Measurements from ENCODE around the gene PHTF2.

PHTF2 gene

GRCh38 chr7:77893813-77894212 is 95.2 kb downstream of the PHTF2 start:
- DNase-seq (ENCODE audit: insufficient read length, low spot score) (no peak), FAIRE-seq (no peak)
- TF ChIP-seq, protein P1, sequence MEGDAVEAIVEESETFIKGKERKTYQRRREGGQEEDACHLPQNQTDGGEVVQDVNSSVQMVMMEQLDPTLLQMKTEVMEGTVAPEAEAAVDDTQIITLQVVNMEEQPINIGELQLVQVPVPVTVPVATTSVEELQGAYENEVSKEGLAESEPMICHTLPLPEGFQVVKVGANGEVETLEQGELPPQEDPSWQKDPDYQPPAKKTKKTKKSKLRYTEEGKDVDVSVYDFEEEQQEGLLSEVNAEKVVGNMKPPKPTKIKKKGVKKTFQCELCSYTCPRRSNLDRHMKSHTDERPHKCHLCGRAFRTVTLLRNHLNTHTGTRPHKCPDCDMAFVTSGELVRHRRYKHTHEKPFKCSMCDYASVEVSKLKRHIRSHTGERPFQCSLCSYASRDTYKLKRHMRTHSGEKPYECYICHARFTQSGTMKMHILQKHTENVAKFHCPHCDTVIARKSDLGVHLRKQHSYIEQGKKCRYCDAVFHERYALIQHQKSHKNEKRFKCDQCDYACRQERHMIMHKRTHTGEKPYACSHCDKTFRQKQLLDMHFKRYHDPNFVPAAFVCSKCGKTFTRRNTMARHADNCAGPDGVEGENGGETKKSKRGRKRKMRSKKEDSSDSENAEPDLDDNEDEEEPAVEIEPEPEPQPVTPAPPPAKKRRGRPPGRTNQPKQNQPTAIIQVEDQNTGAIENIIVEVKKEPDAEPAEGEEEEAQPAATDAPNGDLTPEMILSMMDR (IDR thresholded peaks at IDR 0.05; ENCODE audit: insufficient read depth, missing control alignments): no peak

GRCh38 chr7:77894574-77895091 is 96.1 kb downstream of the PHTF2 start:
- TF ChIP-seq, protein P1 (IDR thresholded peaks at IDR 0.05; ENCODE audit: insufficient read depth, missing control alignments): no peak
- DNase-seq (ENCODE audit: insufficient read length, low spot score) (no peak), FAIRE-seq (peak; percentile 51)

- TF ChIP-seq, protein P1 (IDR thresholded peaks at IDR 0.05; ENCODE audit: insufficient read depth, missing control alignments): no peak
- DNase-seq (ENCODE audit: insufficient read length, low spot score) (no peak), FAIRE-seq (no peak)
Observed at GRCh38 chr7:77895905-77896304, 97.3 kb downstream of the PHTF2 start.

GRCh38 chr7:77897004-77897547 is 98.5 kb downstream of the PHTF2 start:
- FAIRE-seq: no peak
- TF ChIP-seq, protein P1 (IDR thresholded peaks at IDR 0.05; ENCODE audit: insufficient read depth, missing control alignments): no peak
- no peak for DNase-seq (ENCODE audit: insufficient read length, low spot score)

DNA sequence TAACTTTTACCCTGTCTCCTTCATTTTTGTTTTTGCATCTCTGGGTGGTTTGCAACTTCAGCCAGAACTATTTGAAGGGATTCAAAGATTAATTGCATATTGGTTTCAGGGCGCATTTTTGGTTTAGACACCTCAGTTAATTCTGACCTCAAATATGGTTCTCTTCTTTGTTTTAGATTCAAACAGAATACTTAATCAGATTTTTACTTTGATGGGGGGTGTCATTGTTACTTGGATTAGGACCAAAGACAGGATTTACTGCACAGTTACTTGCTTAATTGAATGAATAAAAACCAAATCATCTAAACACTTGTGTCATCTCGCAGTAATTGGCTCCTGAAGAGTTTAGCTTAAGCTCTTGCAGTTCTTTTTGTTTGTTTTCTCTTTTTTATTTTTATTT is 100.9 kb downstream of the PHTF2 start:
- DNase-seq (ENCODE audit: insufficient read length, low spot score) (no peak), FAIRE-seq (no peak)
- TF ChIP-seq, protein P1 (IDR thresholded peaks at IDR 0.05; ENCODE audit: insufficient read depth, missing control alignments): no peak

DNA sequence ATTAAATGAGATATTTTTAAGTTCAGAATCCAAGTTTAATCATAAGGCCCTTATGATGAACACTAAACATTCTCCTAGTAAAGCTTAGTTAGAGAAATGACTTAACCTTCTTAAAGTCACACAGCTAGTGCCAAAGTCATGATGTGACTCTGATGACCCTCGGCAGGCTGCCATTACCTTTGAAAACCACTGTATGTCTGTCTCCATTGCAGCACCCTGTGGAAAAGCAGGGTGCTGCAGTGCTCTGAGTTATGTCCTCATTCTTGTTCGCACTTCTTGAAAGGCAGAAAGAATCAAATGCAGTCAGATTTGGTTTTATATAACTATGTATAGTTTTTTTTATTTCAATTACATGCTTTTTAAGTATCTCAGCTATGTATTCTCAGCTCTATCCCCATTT is 105.0 kb downstream of the PHTF2 start:
- DNase-seq (ENCODE audit: insufficient read length, low spot score): no peak
- TF ChIP-seq, protein P1 (IDR thresholded peaks at IDR 0.05; ENCODE audit: insufficient read depth, missing control alignments): no peak
- FAIRE-seq: peak; percentile 11

DNA sequence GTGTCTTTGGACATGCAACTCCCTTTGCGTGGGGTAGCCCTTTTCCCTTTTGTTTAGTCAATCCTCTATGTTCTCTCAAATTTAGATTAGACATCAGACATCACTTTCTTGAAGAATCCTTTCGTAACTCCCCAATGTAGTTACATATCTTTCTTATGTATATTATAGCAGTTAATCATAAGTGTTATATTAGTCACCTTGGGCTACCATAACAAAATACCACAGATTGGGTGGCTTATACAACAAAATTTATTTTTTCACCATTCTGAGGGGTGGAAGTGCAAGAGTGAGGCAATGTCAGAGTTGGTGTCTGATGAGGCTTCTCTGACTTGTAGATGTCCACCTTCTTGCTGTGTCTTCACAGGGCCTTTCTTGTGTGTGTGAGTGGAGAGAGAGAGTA is 105.7 kb downstream of the PHTF2 start:
- FAIRE-seq (no peak), DNase-seq (ENCODE audit: insufficient read length, low spot score) (no peak)
- TF ChIP-seq, protein P1 (IDR thresholded peaks at IDR 0.05; ENCODE audit: insufficient read depth, missing control alignments): no peak
